Stimulated activated CD4-positive, alpha-beta T cell treated with anti-CD3 and anti-CD28 coated beads, Interleukin-4, amount 100 ng/mL, for 4 hours (primary cell): Measurements from ENCODE around the gene ALG1L2.
"Not testable (repeated sequence)": the region's sequence is repeated elsewhere in the genome, so short reads cannot be mapped to it uniquely, and the experiment has no call there.

Source experiments
- DNase-seq, 2 experiments: peaks; one replicate each; pipeline ENCODE4 v3.0.0-alpha.2; 2020

ALG1L2 gene, protein sequence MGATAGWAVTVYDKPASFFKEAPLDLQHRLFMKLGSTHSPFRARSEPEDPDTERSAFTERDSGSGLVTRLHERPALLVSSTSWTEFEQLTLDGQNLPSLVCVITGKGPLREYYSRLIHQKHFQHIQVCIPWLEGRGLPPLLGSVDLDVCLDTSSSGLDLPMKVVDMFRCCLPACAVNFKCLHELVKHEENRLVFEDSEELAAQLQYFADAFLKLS

DNA sequence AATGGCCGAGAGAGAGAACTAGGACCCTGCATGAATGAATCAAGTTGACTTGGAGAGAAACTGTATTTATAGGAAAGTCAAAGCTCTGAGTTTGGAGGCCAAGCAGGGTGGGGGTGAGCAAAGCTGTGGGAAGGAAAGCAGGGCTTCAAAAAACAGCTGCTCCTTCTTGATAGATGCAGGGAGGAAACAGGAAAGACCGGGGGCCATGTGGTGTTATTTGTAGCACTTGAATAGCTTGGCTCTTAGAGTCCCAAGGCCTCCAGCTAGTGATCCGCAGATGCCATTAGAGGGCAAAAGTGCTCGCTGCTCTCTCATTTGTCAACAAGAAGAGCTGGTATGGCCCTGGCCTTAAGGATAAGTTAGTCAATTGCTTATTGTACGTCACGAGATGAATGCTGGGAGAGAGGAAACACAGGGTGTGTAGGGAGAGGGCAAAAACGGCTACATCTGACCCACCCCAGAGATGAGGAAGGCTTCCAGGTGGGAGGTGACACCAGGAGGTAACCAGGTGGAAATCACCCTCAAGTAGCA lies at the start of gene ALG1L2:
Gene ALG1L2, plus strand, starts transcription at position 481 of the 531 bp plus-strand sequence. CDS start 186 bp downstream, outside the sequence.
- no peak for DNase-seq

DNA sequence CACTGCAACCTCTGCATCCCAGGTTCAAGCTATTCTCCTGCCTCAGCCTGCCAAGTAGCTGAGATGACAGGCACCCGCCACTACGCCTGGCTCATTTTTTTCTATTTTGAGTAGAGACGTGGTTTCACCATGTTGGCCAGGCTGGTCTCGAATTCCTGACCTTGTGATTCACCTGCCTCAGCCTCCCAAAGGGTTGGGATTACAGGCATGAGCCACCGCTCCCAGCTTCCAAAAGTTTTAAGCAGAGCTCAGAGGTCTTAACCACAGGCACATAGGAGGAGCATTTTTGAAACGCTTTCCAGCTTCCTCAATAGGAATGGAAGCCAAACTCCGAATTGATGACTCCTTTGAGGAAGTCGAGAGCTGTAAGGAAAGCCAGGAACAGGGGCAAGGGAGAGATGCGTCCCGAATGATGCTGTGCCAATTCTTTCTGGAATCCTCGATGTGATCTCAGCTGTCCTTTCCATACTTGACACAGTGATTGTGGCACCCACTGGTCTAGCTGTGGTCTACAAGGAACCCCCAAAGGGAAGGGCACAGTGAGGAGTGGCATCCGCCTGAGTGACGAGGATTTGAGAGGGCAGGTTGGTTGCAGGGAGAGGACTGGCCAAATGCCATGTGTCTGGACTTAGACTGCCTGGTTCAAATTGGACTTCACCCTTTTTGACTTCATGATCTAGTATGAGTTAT lies 44.4 kb upstream of the ALG1L2 start:
- DNase-seq: not testable (repeated sequence)

DNA sequence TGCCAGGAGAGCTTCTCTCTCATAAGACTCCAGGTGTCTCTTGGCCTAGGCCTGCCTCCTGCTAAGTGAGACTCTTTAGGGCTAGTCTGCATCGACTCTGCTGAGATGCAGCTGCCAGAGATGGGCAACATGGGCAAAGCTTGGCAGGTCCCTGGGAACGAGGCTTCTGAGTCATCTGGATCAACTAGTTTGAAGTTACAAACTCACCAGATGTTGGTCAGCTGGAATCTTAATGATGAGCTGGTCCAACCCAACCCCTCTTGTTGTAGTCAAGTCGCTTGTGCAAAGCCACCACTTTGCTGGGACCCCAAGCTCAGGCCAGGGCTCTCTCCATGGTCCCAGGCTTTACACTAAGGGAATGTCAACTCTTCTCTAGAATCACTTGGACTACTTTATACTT lies 38.9 kb upstream of the ALG1L2 start:
- not testable (repeated sequence) for DNase-seq

DNA sequence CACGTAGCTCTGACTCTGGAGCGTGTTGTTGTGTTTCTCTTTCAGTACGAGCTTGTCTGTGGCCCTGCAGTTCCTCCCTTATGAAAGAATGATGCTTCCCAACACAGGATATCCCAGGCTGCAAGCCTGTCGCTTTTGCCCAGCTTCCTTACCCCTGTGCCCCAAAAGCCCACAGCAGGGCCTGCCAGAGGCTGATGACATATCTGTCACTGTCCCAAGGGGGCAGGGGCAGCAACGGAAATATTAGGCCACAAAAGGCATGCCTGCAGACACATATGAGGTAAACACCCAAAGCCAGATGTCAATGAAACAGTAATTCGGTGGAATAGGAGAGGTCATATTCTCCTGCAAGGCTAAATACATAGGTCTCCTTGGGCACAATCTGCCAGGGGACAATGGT lies 38.0 kb upstream of the ALG1L2 start:
- not testable (repeated sequence) for DNase-seq

DNA sequence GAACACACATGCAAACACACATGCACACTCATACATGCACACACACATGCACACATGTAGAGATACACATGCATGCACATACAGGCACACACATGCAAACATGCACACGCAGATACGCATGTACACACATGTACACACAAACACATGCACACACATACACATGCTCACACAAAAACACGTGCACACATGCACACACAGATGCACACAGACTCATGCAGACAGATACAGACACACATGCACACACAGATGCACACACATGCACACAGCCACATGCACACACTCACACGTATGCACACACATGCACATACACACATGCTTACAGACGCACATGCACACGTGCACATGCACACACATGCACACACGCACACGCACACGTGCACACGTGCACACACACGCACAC lies 37.3 kb upstream of the ALG1L2 start:
- no peak for DNase-seq

DNA sequence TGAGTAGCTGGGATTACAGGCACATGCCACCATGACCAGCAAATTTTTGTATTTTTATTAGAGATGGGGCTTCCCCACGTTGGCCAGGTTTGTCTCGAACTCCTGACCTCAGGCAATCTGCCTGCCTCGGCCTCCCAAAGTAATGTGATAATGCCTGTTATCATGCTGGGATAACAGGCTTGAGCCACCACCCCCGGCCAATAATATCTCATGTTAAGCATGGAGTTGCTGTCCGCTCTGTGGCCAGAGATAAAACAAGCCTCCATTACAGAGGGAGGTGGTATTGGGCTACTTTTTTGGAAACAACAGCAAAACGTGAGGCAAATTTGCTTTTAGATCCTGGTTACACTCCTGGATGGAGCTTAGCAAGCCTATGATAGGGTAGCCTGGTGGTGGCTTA lies 32.9 kb upstream of the ALG1L2 start:
- no peak for DNase-seq

DNA sequence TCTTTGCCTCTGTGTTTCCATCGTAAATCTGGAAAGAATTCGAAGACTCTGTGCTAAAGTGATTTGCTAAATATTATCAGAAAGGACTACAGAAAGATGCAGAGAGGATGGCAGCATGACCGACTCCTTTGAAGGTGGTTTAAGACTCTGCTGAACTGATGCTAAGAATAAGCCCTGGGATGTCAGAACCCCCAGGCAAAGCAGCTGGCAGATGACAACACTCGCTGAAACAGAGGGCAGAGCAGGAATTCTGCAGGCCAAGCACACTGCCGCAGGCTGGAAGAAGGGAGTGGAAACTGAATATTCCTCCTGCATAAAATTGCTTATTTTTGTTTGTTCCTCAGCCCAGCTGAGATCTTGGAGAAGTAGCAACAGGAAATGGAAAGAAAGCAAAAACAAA lies 29.3 kb upstream of the ALG1L2 start:
- not testable (repeated sequence) for DNase-seq

DNA sequence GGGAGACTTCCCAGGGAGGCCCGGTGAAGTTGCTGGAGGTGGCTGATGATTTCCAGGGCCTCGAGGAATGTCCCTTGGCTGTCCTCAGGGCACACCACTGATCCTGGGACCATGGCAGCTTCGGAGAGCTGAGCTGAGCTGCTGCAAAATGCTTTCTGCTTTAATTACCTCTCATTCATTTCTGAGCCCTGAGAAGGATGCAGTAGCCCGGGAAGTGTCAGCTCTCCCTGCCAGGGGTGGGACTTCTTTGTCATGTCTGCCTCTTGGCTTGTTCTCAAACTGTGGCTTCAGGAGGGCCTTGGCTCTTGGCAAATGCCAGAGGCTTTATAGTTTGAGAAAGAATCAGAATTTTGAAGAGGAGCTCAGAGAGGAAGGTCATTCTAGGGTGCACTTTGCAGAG lies 28.7 kb upstream of the ALG1L2 start:
- DNase-seq: not testable (repeated sequence)

DNA sequence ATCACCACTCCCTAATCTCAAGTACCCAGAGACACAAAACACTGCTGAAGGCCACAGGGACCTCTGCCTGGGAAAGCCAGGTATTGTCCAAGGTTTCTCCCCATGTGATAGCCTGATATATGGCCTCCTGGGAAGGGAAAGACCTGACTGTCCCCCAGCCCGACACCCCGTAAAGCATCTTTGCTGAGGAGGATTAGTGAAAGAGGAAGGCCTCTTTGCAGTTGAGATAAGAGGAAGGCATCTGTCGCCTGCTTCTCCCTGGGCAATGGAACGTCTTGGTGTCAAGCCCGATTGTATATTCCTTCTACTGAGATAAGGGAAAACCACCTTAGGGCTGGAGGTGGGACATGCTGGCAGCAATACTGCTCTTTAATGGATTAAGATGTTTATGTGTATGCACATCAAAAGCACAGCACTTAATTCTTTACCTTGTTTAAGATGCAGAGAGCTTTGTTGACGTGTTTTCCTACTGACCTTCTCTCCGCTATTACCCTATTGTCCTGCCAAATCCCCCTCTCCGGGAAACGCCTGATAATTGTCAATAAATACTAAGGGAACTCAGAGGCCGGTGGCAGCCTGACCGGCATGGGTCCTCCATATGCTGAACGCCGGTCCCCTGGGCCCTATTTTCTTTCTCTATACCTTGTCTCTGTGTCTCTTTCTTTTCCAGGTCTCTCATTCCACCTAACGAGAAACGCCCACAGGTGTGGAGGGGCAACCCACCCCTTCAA lies 23.9 kb upstream of the ALG1L2 start:
- not testable (repeated sequence) for DNase-seq

DNA sequence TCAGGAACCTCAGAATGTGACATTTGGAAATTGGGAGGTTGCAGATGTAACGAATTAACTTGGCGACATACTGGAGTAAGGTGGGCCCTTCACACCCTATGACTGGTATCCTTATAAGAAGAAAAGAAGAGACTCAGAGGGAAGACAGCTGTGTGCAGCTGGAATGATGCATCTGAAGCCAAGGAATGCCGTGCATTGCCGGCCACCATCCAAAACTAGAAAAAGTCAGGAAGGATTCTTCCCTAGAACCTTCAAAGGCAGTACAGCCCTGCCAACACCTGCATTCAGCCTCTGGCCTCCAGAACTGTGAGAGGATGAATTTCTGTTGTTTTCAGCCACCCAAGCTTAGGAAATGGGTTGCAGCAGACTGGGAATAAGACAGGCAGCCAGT lies 23.4 kb upstream of the ALG1L2 start:
- not testable (repeated sequence) for DNase-seq

DNA sequence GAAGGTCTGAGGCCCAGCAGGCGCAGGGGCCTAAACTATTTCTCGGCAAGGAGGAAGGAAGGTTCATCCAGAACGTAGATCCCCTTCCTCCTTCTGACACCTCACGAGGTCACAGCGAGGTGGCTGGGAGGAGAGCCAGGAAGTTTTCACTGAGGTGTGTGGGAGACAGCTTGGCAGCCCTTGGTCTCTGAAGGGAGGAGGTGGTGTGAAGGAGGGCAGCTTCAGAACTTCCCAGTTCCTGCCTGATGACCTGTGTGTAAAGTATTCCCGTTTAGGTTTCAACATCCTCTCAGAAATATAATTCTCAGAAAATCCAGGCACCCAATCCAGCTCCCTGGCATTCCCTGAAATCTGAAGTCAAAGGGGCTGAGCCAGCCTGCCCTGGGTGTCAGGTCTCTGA lies 22.9 kb upstream of the ALG1L2 start:
- DNase-seq: not testable (repeated sequence)

DNA sequence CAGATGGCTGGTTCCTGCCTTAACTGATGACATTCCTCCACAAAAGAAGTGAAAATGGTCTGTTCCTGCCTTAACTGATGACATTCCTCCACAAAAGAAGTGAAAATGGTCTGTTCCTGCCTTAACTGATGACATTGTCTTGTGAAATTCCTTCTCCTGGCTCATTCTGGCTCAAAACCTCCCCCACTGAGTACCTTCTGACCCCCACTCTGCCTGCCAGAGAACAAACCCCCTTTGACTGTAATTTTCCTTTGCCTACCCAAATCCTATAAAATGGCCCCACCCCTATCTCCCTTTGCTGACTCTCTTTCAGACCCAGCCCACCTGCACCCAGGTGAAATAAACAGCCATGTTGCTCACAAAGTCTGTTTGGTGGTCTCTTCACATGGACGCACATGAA lies 22.5 kb upstream of the ALG1L2 start:
- DNase-seq: not testable (repeated sequence)

DNA sequence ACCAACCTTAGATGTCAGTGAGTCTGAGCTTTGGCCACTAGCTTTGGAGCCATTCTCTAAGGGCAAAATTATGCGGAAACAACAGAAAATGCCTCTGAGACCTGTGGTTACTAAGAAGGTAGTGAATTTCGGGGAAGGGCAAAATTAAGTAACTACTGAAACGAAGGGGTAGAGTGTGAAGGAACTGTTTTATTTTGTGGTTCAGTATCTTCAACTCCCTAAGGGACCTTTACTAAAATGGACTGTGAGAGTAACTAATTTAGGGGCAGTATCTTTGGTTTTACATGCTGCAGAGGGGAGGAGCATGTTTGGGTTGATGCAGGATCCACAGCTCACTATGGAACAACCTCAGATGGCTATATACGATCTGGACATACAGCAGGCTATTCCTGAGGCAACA lies 8.0 kb upstream of the ALG1L2 start:
- DNase-seq: no peak

DNA sequence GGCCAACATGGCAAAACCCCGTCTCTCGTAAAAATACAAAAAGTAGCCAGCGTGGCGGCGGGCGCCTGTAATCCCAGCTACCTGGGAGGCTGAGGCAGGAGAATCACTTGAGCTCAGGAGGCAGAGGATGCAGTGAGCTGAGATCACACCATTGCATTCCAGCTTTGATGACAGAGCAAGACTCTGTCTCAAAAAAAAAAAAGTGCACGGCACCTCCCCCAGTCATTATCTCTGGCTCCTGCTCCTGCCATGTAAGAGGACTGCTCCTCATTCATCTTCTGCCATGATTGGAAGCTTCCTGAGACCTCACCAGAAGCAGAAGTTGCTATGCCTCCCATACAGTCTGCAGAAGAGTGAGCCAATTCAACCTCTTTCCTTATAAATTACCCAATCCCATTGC lies 4.0 kb upstream of the ALG1L2 start:
- DNase-seq: no peak

DNA sequence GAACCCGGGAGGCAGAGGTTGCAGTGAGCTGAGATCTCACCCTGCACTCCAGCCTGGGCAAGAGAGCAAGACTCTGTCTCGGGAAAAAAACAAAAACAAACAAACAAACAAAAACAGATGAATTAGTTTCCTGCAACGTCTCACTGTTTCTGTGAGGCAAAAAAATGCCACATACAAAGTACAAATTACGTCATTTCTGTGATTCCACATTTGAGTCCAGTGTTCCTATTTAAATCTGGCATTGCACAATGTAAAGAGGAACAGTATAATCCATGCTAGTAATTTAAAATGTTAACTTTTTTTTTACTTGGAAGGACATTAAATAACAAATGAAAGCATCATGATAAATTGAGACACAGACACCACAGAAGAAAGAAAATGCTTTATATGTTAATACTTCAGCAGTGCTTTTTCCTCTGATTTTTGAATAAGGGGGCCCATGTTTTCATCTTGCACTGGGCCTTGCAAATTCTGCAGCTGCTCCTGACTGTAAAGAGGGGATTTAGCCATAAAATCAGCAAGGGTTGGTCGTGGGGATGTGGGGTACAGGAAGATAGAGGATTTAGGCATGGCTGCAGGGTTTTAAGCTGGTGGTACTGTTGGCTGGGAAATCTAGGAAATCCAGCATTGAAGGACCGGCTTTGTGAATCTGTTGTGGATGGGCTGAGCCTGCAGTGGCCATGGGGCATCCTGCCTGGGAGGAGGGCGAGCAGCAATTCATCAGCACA lies 1.9 kb downstream of the ALG1L2 start:
- not testable (repeated sequence) for DNase-seq

DNA sequence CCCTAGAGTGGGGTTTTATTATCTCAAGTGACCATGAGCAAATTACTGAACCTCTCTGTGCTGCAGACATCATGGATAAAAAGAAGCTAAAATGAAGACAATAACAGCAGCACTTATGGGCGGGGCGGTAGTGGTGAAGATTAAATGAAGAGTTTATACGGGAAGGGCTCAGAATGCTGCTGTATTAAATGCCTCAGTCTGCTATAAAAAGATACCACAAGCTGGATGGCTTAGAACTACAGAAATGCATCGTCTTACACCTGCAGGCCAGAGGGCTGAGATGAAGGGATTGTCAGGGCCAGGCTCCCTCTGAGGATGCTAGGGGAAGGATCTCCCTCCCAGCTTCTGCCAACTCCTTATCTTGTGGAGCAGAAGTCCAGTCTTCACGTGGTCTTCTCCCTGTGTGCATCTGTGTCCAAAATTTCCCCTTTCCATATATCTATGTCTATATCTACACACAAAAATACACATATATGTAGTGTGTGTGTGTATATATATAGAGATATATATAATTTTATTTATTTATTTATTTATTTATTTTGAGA lies 2.9 kb downstream of the ALG1L2 start:
- no peak for DNase-seq

DNA sequence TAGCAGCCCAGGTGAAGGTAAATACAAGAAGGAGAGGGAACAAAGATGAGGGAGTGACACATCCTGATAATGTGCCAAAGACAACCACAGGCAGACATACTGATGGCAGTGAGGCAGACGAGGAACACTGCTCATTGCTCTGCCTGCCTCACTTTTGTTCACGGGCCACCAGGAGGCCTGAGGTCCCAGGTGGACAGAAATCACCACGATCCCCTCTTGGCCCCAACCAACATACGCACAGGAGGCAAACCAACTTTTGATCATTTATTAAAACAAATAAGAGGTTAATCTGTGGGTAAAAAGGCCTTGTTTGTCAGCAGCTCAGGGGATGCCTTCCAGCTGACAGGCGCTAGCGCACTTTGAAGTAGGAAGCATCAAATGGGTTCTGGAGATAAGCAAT lies 4.2 kb downstream of the ALG1L2 start:
- no peak for DNase-seq

DNA sequence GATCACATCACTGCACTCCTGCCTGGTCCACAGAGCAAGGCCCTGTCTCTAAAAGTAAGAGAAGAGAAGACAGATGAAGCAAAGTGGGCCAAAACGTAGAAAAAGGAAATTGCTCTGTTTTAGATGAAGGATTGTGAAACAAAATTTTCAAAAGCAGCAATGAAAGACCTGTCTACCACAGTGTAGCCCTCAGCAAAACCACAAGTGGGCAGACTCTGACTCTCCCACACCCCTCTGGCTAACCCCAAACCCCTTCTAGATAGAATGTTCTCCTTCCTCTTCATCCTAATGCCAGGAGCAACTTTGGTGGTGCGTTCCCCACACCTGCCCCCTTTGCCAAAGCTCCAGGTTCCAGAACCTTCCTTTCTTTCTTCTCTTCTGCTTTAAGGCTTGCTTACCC lies 5.0 kb downstream of the ALG1L2 start:
- not testable (repeated sequence) for DNase-seq

DNA sequence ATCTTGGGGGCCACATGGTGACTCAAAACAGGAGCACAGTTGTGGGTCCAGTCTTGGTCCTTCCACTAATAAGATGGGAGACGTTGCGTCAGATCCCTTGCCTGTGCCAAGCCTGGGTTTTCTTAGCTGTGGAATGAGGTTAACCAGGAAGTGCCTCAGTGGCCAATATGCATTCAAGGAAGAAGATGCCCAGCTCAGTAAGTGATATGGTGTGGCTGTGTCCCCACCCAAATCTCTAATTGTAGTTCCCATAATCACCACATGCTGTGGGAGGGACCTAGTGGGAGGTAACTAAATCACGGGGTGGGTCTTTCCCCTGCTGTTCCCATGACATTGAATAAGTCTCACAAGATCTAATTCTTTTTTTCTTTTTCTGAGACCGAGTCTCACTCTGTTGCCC lies 6.4 kb downstream of the ALG1L2 start:
- DNase-seq: no peak

DNA sequence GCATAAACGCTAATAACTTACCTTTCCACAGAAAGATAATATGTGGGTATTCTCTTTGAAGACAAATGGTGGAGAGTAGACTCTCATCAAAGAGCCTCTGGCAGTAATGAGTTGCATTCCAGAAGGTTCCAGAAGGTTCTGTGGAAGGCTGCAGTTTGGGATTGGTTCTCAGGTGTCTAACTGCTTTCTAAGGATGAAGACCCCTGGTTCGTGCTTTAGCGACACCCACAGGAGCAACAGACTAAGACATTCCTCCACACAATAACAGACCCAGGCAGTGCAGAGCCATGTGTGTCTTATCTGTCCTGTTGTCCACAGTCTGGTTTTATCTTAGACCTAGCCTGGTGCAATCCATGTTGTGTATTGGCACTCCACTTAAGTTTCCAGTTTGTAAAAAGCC lies 9.1 kb downstream of the ALG1L2 start:
- not testable (repeated sequence) for DNase-seq

DNA sequence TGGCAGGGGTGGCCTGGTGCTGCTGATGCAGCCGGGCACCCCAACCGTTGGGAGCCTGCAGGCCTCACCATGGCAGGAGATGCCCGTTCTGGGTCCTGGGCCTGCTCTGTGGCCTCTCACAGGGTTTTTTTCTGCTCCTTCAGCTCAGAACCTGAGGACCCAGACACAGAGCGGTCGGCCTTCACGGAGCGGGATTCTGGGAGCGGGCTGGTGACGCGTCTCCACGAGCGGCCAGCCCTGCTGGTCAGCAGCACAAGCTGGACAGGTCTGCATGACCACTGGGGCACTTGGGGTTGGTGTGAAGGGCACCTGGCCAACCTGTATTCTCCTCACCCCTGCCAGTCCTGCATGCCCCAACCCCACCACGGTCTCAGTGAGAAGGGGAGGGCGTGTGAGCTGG lies 10.3 kb downstream of the ALG1L2 start:
- DNase-seq: no peak

DNA sequence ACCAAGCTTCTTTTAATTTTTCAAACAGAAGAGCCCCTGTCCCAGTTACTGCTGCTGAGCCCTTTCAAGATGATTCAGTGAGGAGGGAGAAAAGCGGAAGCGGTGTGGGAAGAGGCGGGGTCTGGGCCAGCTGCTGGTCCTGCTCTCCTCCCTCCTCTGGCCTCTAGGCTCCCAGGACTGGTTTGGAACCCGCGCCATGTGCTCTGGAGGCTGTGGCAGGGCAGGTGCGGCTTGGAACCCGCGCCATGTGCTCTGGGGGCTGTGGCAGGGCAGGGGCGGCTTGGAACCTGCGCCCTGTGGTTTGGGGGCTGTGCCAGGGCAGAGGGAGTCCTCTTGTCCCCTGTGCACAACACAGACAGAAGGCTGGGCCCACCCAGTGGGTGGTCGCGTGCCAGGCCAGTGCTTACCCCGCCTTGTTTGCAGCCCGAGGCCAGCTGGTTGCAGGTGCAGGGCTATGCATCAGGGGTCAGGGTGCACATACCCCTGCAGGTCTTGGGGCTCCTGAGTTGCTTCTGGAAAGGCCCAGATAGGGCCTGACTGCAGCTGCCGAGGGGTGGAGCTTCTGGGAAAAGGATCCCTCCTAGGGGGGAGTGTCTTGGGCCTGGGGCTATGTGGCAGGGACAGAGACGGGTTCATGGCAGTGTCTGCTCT lies 12.2 kb downstream of the ALG1L2 start:
- no peak for DNase-seq
